GM23338 (cell line): ENCODE measurements around the gene TTLL9. TPM values are rescaled to one million over a fixed set of nuclear protein-coding genes. Genes with fewer than 3 reads are reported as not detected.

Experiments
- POLR2AphosphoS5 ChIP-seq: IDR thresholded peaks from 2 replicates; pipeline ENCODE4 v1.6.1; 2016; ENCODE audit warnings: antibody characterized with exemption, low read depth
- ZNF114 ChIP-seq: fragments of 250-450 bp; sonication (Bioruptor Pico); IDR thresholded peaks from 2 replicates; pipeline ENCODE4 v1.5.0; 2020; ENCODE audit warnings: mild to moderate bottlenecking, moderate library complexity
- polyA plus RNA-seq: library from polyadenylated mRNA; unstranded; fragments of >200 nt; fragmentation: Nextera tagmentation; extraction: Ambion mirVana; gene quantifications from 2 replicates; pipeline ENCODE4 v1.2.1, GENCODE V29; 2016
- total RNA-seq: library from RNA; depleted of rRNA; stranded (reverse); fragments of >200 nt; shearing (Covaris generic); gene quantifications from 2 replicates; pipeline ENCODE4 v1.2.3, GENCODE V29; 2014
- TF ChIP-seq, protein P1 (sequence below): fragments of 250-450 bp; sonication (Bioruptor Pico); IDR thresholded peaks from 2 replicates; pipeline ENCODE4 v1.5.0; 2020; ENCODE audit warnings: mild to moderate bottlenecking, moderate library complexity
- TF ChIP-seq, protein P2 (sequence below): IDR thresholded peaks from one replicate; pipeline ENCODE4 v1.6.1; 2018; ENCODE audit warnings: antibody characterized with exemption; ENCODE audit not compliant: unreplicated experiment

Gene TTLL9
- total and polyA plus RNA-seq, 2 experiments from 2014 or later = not detected

DNA sequence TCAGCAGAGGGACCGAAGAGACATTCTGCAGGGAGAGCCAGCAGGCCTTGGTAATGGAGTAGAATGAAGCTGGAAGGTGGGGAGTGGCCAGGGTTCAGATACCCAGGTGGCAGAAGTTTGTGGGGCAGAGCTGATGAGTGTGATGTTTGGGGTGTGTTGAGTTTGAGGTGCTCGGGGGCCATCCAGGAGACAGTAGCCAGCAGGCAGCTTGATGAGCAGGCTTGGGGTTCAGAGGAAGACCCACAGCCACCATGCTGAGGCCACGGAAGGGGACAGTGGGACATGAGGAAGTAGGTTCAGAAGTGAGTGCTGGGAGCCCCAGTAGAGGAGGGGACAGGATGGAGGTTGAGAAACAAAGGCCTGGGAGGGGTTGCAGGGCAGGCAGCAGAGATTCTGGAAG is 13.9 kb upstream of the TTLL9 start (continued):
- TF ChIP-seq, protein P1, sequence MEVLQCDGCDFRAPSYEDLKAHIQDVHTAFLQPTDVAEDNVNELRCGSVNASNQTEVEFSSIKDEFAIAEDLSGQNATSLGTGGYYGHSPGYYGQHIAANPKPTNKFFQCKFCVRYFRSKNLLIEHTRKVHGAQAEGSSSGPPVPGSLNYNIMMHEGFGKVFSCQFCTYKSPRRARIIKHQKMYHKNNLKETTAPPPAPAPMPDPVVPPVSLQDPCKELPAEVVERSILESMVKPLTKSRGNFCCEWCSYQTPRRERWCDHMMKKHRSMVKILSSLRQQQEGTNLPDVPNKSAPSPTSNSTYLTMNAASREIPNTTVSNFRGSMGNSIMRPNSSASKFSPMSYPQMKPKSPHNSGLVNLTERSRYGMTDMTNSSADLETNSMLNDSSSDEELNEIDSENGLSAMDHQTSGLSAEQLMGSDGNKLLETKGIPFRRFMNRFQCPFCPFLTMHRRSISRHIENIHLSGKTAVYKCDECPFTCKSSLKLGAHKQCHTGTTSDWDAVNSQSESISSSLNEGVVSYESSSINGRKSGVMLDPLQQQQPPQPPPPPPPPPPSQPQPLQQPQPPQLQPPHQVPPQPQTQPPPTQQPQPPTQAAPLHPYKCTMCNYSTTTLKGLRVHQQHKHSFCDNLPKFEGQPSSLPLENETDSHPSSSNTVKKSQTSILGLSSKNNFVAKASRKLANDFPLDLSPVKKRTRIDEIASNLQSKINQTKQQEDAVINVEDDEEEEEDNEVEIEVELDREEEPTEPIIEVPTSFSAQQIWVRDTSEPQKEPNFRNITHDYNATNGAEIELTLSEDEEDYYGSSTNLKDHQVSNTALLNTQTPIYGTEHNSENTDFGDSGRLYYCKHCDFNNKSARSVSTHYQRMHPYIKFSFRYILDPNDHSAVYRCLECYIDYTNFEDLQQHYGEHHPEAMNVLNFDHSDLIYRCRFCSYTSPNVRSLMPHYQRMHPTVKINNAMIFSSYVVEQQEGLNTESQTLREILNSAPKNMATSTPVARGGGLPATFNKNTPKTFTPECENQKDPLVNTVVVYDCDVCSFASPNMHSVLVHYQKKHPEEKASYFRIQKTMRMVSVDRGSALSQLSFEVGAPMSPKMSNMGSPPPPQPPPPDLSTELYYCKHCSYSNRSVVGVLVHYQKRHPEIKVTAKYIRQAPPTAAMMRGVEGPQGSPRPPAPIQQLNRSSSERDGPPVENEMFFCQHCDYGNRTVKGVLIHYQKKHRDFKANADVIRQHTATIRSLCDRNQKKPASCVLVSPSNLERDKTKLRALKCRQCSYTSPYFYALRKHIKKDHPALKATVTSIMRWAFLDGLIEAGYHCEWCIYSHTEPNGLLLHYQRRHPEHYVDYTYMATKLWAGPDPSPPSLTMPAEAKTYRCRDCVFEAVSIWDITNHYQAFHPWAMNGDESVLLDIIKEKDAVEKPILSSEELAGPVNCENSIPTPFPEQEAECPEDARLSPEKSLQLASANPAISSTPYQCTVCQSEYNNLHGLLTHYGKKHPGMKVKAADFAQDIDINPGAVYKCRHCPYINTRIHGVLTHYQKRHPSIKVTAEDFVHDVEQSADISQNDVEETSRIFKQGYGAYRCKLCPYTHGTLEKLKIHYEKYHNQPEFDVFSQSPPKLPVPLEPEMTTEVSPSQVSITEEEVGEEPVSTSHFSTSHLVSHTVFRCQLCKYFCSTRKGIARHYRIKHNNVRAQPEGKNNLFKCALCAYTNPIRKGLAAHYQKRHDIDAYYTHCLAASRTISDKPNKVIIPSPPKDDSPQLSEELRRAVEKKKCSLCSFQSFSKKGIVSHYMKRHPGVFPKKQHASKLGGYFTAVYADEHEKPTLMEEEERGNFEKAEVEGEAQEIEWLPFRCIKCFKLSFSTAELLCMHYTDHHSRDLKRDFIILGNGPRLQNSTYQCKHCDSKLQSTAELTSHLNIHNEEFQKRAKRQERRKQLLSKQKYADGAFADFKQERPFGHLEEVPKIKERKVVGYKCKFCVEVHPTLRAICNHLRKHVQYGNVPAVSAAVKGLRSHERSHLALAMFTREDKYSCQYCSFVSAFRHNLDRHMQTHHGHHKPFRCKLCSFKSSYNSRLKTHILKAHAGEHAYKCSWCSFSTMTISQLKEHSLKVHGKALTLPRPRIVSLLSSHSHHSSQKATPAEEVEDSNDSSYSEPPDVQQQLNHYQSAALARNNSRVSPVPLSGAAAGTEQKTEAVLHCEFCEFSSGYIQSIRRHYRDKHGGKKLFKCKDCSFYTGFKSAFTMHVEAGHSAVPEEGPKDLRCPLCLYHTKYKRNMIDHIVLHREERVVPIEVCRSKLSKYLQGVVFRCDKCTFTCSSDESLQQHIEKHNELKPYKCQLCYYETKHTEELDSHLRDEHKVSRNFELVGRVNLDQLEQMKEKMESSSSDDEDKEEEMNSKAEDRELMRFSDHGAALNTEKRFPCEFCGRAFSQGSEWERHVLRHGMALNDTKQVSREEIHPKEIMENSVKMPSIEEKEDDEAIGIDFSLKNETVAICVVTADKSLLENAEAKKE (CRISPR knock-in tag) = no peak
- TF ChIP-seq POLR2AphosphoS5 = no peak
- TF ChIP-seq, protein P2, sequence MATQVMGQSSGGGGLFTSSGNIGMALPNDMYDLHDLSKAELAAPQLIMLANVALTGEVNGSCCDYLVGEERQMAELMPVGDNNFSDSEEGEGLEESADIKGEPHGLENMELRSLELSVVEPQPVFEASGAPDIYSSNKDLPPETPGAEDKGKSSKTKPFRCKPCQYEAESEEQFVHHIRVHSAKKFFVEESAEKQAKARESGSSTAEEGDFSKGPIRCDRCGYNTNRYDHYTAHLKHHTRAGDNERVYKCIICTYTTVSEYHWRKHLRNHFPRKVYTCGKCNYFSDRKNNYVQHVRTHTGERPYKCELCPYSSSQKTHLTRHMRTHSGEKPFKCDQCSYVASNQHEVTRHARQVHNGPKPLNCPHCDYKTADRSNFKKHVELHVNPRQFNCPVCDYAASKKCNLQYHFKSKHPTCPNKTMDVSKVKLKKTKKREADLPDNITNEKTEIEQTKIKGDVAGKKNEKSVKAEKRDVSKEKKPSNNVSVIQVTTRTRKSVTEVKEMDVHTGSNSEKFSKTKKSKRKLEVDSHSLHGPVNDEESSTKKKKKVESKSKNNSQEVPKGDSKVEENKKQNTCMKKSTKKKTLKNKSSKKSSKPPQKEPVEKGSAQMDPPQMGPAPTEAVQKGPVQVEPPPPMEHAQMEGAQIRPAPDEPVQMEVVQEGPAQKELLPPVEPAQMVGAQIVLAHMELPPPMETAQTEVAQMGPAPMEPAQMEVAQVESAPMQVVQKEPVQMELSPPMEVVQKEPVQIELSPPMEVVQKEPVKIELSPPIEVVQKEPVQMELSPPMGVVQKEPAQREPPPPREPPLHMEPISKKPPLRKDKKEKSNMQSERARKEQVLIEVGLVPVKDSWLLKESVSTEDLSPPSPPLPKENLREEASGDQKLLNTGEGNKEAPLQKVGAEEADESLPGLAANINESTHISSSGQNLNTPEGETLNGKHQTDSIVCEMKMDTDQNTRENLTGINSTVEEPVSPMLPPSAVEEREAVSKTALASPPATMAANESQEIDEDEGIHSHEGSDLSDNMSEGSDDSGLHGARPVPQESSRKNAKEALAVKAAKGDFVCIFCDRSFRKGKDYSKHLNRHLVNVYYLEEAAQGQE = no peak
- no peak for TF ChIP-seq ZNF114
